ENCODE results near the gene SH3BP4. TPM values are rescaled to one million over a fixed set of nuclear protein-coding genes. Genes with fewer than 3 reads are reported as not detected.
A peak's percentile ranks its signal among the peaks of the same experiment; 100 is the strongest.

SH3BP4 gene
- total and polyA plus RNA-seq, 2 of the 13 experiments (the other 11 are each of a cell fraction or from before 2014, with no cell fraction given) = 34.6 to 99.1 TPM

- TF ChIP-seq BCL3 (CRISPR knock-in tag; IDR thresholded peaks at IDR 0.05) (peak; percentile 78; the same call in 1 of the 2 replicates), MTERF4 (CRISPR knock-in tag; IDR thresholded peaks at IDR 0.05) (peak; percentile 87; the same call in 1 of the 2 replicates), PATZ1 (CRISPR knock-in tag; IDR thresholded peaks at IDR 0.05) (peak; percentile 100), ONECUT2 (CRISPR knock-in tag; IDR thresholded peaks at IDR 0.05) (peak; percentile 51; the same call in 1 of the 2 replicates), SRF (IDR thresholded peaks at IDR 0.05; ENCODE audit: low read depth, low read length) (no peak), FOXK1 (CRISPR knock-in tag; IDR thresholded peaks at IDR 0.05; ENCODE audit: borderline replicate concordance, low read depth) (peak; percentile 88), NFE2L1 (CRISPR knock-in tag; IDR thresholded peaks at IDR 0.05; ENCODE audit: borderline replicate concordance) (peak; percentile 22; the same call in 1 of the 2 replicates), ZXDC (CRISPR knock-in tag; IDR thresholded peaks at IDR 0.05) (no peak; the same call in 1 of the 2 replicates), ETV5 (CRISPR knock-in tag; IDR thresholded peaks at IDR 0.05; ENCODE audit: borderline replicate concordance) (peak; percentile 65; the same call in 1 of the 2 replicates), RBM22 (optimal IDR thresholded peaks at IDR 0.05; ENCODE audit: low read length) (peak; percentile 94), RAD51 (IDR thresholded peaks at IDR 0.05; ENCODE audit: borderline replicate concordance) (no peak)
- TF ChIP-seq, protein P1, sequence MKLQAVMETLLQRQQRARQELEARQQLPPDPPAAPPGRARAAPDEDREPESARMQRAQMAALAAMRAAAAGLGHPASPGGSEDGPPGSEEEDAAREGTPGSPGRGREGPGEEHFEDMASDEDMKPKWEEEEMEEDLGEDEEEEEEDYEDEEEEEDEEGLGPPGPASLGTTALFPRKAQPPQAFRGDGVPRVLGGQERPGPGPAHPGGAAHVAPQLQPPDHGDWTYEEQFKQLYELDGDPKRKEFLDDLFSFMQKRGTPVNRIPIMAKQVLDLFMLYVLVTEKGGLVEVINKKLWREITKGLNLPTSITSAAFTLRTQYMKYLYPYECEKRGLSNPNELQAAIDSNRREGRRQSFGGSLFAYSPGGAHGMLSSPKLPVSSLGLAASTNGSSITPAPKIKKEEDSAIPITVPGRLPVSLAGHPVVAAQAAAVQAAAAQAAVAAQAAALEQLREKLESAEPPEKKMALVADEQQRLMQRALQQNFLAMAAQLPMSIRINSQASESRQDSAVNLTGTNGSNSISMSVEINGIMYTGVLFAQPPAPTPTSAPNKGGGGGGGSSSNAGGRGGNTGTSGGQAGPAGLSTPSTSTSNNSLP (IDR thresholded peaks at IDR 0.05; ENCODE audit: low read depth, low read length) = no peak
- TF ChIP-seq, protein P2, sequence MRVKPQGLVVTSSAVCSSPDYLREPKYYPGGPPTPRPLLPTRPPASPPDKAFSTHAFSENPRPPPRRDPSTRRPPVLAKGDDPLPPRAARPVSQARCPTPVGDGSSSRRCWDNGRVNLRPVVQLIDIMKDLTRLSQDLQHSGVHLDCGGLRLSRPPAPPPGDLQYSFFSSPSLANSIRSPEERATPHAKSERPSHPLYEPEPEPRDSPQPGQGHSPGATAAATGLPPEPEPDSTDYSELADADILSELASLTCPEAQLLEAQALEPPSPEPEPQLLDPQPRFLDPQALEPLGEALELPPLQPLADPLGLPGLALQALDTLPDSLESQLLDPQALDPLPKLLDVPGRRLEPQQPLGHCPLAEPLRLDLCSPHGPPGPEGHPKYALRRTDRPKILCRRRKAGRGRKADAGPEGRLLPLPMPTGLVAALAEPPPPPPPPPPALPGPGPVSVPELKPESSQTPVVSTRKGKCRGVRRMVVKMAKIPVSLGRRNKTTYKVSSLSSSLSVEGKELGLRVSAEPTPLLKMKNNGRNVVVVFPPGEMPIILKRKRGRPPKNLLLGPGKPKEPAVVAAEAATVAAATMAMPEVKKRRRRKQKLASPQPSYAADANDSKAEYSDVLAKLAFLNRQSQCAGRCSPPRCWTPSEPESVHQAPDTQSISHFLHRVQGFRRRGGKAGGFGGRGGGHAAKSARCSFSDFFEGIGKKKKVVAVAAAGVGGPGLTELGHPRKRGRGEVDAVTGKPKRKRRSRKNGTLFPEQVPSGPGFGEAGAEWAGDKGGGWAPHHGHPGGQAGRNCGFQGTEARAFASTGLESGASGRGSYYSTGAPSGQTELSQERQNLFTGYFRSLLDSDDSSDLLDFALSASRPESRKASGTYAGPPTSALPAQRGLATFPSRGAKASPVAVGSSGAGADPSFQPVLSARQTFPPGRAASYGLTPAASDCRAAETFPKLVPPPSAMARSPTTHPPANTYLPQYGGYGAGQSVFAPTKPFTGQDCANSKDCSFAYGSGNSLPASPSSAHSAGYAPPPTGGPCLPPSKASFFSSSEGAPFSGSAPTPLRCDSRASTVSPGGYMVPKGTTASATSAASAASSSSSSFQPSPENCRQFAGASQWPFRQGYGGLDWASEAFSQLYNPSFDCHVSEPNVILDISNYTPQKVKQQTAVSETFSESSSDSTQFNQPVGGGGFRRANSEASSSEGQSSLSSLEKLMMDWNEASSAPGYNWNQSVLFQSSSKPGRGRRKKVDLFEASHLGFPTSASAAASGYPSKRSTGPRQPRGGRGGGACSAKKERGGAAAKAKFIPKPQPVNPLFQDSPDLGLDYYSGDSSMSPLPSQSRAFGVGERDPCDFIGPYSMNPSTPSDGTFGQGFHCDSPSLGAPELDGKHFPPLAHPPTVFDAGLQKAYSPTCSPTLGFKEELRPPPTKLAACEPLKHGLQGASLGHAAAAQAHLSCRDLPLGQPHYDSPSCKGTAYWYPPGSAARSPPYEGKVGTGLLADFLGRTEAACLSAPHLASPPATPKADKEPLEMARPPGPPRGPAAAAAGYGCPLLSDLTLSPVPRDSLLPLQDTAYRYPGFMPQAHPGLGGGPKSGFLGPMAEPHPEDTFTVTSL (CRISPR knock-in tag; IDR thresholded peaks at IDR 0.05; ENCODE audit: borderline replicate concordance) = peak; percentile 89
These were observed 53.9 kb downstream of the SH3BP4 start (continued) for GRCh38 chr2:235005603-235006259.

Measured in HepG2 (cell line).